GM13976 (cell line): Measurements from ENCODE around the gene CYB561D2.
"Not testable (repeated sequence)": the region's sequence is repeated elsewhere in the genome, so short reads cannot be mapped to it uniquely, and the experiment has no call there.

Experiments
- DNase-seq: peaks from one replicate; pipeline ENCODE4 v3.0.0; 2012; ENCODE audit warnings: low spot score
- CTCF ChIP-seq: IDR thresholded peaks from 2 replicates; pipeline ENCODE4 v1.5.1; 2012; ENCODE audit warnings: borderline replicate concordance, mild to moderate bottlenecking; ENCODE audit not compliant: insufficient read depth; ENCODE audit errors: extremely low read depth, missing control alignments, control extremely low read depth
- in situ Hi-C: fragments of 300-500 bp; cut with MboI; formaldehyde crosslinking; loops from one replicate; pipeline ENCODE4 v1.12.0; 2022; ENCODE audit warnings: low sequenced_read_pairs, mixed read lengths, inconsistent platforms; ENCODE audit not compliant: unreplicated experiment

CYB561D2 gene, protein sequence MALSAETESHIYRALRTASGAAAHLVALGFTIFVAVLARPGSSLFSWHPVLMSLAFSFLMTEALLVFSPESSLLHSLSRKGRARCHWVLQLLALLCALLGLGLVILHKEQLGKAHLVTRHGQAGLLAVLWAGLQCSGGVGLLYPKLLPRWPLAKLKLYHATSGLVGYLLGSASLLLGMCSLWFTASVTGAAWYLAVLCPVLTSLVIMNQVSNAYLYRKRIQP

DNA sequence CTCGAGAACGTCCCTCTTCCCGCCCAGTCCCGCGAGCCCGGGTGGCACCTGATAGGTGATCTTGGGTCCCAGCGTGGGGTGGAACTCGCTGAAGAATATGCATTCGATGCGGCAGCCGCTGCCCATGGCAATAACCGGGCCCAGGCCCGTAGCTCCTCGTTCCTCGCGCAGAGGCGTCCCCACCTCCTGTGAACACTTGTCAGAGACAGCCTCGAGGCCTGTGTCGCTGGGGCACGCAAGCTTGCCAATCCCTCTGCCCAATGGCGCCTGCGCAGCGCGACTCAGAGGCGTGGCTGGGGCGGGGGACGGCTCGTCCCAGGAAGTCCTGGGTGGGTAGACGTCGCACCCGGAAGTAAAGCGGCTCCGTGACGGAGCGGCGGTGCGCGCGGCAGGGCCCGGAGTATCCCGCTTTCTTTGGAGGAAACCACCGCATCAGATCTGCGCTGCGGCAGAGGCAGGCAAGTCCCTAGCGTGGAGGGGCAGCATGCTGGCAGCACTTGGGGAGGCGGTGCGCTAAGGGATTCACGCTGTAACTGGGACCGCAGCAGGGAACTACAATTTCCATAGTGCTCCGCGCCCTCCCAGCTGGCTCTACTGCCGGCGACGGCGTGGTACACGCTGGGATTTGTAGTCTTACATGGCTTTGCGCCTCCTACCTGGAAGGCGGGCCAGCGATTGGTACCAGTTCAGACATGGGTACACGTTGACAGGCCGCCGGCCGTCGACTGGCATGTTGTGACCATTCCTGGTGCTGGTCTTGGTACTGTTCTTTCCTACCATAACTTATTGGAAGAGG lies at the start of gene CYB561D2, which contains the start of gene NPRL2:
Gene CYB561D2 (plus strand): TSS at position 336 of the 796 bp plus-strand sequence. CDS start 572 bp downstream, outside the sequence.
Gene NPRL2 (minus strand): TSS at position 249 of the 796 bp plus-strand sequence. CDS start 123 bp downstream, at position 126.
- TF ChIP-seq CTCF: no peak
- peak; percentile 97 for DNase-seq
- in situ Hi-C loops: no loop called here

DNA sequence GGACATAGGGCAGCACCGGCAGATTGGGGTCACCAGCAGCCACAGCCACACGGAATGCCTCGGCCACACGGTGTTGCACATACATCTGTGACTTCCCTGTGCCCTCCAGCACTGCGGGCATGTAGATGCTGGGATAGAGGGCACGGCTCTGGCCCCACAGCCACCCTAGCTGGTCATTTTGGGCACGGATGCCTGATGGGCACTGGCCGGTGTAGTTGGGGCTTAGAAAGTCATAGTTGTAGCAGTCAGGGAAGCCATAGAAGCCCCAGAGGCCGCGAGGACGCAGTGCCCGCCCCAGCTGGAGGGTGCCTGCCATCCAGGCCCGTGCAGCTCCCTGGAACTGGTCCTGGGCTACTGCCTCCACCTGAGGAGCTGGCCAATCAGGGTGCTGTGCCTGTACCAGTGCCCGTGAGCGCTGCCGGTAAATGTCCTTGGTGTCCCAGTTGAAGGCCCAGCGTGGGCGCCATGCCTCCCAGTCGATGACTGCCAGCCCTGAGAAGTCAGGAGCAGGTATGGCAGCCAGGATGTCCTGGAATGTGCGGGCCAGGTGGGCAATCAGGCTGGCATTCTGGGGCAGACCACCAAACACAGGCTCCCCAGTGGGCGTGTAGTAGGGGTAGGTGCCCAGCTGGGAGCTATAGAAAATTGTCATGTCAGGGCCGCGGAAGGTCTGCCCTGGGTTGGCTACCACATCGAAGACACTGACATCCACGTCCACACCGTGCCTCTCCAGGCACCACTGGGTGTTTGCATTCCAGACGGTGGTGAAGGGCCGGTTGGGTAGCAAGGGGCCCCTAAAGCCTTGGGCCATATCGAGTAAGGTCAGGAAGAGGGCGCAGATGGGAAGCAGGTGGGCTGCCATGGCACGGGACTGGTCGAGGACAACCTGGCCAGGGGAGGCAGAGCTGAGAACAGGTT lies 48.3 kb upstream of the CYB561D2 start:
- DNase-seq: no peak
- TF ChIP-seq CTCF: no peak
- in situ Hi-C loops: no loop called here

DNA sequence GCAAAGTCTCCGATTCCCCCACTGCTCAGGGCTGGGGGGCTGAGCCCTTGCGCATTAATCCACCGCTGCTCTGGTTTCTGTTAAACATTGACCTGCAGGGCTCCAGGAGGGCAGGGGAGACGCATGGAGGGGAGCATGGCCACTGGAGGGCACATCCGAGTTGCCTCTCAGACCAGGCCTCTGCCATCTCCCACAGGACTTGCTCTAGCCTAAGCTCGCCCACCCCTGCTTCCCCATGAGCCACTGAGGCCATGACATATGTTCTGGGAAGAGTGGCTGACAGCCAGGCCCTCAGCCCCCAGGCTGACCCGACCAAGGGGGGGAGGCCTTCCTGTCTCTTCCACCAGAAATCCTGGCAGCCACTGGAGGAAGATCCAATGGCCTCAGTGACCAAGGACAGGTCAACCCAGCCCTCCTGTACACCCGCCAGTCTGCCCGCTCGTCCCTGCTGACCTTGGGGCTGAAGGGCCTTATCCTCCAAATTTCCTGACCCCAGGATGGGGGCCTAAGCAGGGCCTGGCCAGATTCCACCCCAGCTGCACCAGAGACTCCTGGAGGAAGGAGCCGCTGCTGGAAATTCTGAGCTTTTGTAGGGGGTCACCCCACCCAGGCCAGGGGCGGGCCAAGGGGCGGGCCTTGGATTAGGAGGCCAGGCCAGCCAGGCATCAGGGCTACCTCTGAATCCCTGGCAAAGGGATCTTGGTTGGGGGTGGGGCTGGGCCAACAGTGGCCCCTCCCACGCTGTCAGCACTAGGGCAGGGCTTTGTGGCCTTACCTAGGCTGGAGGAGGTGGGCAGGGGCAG lies 47.4 kb upstream of the CYB561D2 start, which contains the start of gene HYAL1:
Gene HYAL1 (minus strand): TSS at position 562 of the 803 bp plus-strand sequence. CDS start 618 bp downstream, outside the sequence.
- in situ Hi-C loops: no loop called here
- TF ChIP-seq CTCF: no peak
- no peak for DNase-seq

DNA sequence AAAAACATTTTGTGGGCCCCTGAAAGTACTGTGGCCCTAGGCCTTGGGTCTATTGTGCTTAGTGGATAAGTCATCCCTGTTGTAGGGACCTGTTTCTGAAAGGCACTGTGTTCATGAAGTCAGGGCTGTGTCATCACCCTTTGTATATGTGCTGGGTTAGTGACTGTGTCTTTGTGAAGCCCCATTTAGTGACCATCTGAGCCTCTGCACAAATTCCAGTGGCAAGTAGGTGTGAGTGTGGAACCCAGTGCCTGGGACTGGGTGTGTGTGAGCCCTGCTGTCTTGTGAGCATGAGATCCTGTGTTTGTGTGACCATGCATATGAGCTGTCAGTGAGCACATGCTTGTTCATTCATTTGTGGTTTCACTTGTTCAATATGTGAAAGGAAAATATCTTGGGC lies 46.1 kb upstream of the CYB561D2 start:
- no peak for DNase-seq
- TF ChIP-seq CTCF: no peak

GRCh38 chr3:50312041-50312440 lies 38.6 kb upstream of the CYB561D2 start:
- in situ Hi-C loops, DNase-seq: not testable (repeated sequence)

More for the DNA sequence above, 46.1 kb upstream of the CYB561D2 start:
- in situ Hi-C loops: no loop called here

DNA sequence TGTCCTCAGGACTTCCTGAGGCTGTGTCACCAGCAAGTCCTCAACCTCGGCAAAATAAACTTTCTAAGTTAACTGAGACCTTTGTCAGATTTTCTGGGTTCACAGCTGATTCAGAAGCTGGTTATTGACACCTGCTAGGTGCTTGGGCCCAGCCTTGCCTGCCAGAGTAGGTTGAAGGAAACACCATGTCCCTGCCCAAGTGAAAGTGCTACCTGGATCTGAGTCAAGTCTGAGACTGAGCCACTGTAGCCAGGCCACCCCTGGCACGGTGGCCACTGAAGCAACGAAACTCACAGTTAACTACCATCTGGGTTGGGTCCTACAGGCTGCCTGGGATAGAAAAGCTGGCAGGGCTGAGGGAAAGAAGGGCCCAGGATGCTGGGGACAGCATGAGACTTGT lies 36.3 kb upstream of the CYB561D2 start:
- in situ Hi-C loops: no loop called here
- no peak for TF ChIP-seq CTCF
- DNase-seq: no peak
